ENCODE measurements around the gene PLD1.

PLD1 gene

DNA sequence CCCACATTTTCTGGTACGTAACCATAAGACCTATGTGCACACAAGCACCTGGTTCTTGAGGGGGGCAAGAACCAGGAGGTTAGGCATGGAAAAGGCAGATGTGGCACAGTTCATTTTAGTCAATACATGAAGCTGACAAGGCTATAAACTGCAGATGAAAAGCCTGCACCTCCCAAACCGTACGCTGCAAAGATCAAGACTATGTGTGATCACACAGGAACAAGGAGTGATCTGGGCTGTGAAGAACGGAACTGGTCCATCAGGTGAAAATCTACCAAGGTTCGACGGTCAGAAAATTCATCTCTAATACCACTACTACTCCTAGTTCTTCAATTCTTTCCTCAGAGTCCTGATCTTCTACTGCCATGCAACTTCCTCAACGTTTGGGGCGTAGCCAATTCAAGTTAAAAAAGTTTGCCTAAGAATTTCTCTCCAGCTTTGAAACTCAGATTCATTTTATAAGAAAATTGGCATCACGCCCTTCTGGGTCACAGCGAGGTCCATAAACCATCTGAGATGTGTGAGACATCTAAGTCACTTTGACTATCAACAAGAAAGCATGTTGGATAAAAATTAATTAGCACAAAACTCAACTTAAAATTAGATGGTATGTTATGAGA lies 41.9 kb downstream of the PLD1 start:
- TF ChIP-seq, protein P1, sequence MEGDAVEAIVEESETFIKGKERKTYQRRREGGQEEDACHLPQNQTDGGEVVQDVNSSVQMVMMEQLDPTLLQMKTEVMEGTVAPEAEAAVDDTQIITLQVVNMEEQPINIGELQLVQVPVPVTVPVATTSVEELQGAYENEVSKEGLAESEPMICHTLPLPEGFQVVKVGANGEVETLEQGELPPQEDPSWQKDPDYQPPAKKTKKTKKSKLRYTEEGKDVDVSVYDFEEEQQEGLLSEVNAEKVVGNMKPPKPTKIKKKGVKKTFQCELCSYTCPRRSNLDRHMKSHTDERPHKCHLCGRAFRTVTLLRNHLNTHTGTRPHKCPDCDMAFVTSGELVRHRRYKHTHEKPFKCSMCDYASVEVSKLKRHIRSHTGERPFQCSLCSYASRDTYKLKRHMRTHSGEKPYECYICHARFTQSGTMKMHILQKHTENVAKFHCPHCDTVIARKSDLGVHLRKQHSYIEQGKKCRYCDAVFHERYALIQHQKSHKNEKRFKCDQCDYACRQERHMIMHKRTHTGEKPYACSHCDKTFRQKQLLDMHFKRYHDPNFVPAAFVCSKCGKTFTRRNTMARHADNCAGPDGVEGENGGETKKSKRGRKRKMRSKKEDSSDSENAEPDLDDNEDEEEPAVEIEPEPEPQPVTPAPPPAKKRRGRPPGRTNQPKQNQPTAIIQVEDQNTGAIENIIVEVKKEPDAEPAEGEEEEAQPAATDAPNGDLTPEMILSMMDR (IDR thresholded peaks at IDR 0.05; ENCODE audit: low read depth, low read length) = no peak
- no peaks in the 10 kb centered on the region for H3K9me3 ChIP-seq
- peaks cover 6% of the 10 kb centered on the region; the same call in 1 of the 2 replicates for H3K4me1 ChIP-seq
- no peak overlapping the region for H3K4me3 ChIP-seq (ENCODE audit: low read depth, low read length)
- DNase-seq = no peak
- H3K36me3 ChIP-seq = no peaks in the 10 kb centered on the region
- H3K27me3 ChIP-seq = no peaks in the 10 kb centered on the region

DNA sequence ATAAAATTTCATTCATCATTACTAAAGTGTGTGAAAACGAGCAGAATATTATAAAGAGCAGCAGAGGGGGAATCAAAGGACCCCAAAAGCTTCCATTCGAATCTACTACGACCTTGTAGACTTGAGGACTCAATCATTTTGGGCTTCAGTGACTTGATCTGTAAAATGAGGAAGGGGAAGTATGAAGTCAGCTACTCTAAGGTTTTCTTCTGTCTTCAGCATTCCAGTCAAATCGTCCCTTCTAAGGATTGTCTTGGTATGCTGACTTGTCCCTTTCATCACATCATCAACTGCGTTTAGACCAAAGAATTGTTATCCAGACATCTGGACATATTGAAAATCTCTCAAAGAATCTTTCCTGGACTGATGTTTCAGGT lies 44.8 kb downstream of the PLD1 start:
- no peak for DNase-seq
- Histone ChIP-seq H3K9me3 (no peaks in the 10 kb centered on the region), H3K4me1 (no peaks in the 10 kb centered on the region), H3K4me3 (ENCODE audit: low read depth, low read length) (no peak overlapping the region), H3K27me3 (no peaks in the 10 kb centered on the region), H3K36me3 (no peaks in the 10 kb centered on the region)
- TF ChIP-seq, protein P1 (IDR thresholded peaks at IDR 0.05; ENCODE audit: low read depth, low read length) = no peak

DNA sequence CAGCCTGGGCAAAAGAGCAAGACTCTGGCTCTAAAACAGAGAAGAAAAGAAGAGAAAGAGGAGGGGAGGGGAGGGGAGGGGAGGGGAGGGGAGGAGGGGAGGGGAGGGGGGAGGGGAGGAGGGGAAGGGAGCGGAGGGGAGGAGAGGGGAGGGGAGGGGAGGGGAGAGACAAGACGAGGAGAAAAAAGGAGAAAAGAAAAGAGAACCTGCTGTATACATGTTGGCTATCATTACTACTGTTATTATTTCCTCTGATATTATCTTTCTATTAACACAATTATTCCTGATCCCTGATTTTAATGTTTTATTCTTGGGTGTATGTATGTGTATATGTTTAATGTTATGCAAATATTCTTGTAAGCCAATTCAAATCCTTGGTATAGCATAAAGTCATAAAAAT lies 46.9 kb downstream of the PLD1 start:
- H3K9me3 ChIP-seq = no peaks in the 10 kb centered on the region
- H3K4me1 ChIP-seq = no peaks in the 10 kb centered on the region
- TF ChIP-seq, protein P1 (IDR thresholded peaks at IDR 0.05; ENCODE audit: low read depth, low read length) = no peak
- no peaks in the 10 kb centered on the region for H3K27me3 ChIP-seq
- no peak overlapping the region for H3K4me3 ChIP-seq (ENCODE audit: low read depth, low read length)
- DNase-seq = no peak
- H3K36me3 ChIP-seq = no peaks in the 10 kb centered on the region

DNA sequence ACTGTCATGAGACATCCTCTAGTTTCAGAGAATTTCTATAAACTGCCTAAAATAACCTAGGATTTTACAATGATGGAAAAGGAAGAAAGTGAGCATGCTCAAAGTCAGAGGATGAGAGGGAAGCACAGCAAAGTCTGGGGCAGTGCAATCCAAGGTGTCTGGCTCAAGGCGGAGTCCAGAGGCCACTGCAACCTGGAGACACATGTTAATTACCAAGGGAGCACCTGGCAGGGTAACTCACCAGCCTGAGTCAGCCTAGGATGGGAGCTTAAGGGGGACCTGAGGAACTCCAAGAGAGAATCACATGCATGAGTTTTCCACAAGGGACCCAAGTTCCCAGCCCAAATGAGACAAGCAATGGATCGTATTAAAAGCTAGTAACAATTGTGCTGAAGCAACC lies 49.8 kb downstream of the PLD1 start:
- Histone ChIP-seq H3K4me1 (no peaks in the 10 kb centered on the region), H3K27me3 (no peaks in the 10 kb centered on the region), H3K4me3 (ENCODE audit: low read depth, low read length) (no peak overlapping the region), H3K36me3 (no peaks in the 10 kb centered on the region), H3K9me3 (no peaks in the 10 kb centered on the region)
- TF ChIP-seq, protein P1 (IDR thresholded peaks at IDR 0.05; ENCODE audit: low read depth, low read length) = no peak
- no peak for DNase-seq

DNA sequence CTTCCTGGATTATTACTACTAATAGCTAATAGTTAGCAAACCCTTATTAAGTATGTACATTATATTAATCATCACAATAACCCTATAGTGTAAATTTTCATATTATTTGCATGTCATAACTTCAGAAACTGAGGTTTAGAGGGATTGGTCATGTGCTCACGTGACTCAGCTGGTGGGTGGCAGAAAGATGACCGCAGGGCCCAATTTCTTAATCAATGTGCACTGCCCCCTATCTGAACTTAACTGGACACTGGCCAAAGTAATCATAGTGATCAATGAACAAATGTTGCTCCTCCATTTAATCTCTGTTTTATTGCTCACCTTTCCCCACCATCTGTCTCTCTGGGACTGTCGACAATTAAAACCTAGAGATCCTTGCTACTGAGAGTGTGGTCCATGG lies 52.2 kb downstream of the PLD1 start:
- Histone ChIP-seq H3K4me1 (no peaks in the 10 kb centered on the region), H3K27me3 (no peaks in the 10 kb centered on the region), H3K4me3 (ENCODE audit: low read depth, low read length) (no peak overlapping the region), H3K9me3 (no peaks in the 10 kb centered on the region), H3K36me3 (no peaks in the 10 kb centered on the region)
- no peak for DNase-seq
- TF ChIP-seq, protein P1 (IDR thresholded peaks at IDR 0.05; ENCODE audit: low read depth, low read length) = no peak

DNA sequence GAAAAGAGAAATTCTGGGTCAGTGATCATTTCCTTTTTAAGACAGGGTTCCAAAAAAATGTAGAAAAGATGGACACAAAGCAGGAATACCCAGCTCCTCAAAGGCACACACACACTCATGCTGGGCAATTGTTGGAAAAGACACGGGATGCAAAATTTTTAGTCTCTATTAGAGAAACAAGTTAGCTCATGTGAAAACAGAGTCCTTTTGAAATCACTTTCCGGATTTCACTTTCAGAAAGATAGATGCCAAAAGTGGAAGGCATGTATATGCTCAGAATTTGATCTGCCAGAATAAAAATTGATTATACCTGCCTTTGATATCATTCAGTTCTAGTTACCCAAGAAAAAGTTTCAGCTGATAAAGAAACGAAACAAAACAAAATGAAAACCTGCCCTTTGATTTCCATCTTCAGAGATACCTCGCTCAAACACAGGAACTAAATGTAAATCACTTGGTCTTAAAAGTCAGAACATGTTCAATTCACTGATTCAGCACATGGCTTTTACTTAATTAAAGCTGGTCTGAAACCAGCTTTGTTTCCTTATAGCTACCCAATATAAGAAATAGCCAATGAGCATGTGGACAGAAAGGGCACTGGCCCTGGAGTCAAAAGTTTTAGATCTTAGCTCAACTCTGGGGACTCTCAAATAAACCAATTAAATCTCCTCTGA lies 52.8 kb downstream of the PLD1 start:
- H3K4me3 ChIP-seq (ENCODE audit: low read depth, low read length) = no peak overlapping the region
- no peaks in the 10 kb centered on the region for H3K36me3 ChIP-seq
- DNase-seq = no peak
- no peaks in the 10 kb centered on the region for H3K27me3 ChIP-seq
- H3K4me1 ChIP-seq = no peaks in the 10 kb centered on the region
- TF ChIP-seq, protein P1 (IDR thresholded peaks at IDR 0.05; ENCODE audit: low read depth, low read length) = no peak
- no peaks in the 10 kb centered on the region for H3K9me3 ChIP-seq

Data from BE2C (cell line).